GM23248 (cell line): ENCODE measurements around the gene DCLRE1B.

Experiments used
- EZH2 ChIP-seq: fragments of 200-600 bp; sonication (generic); IDR thresholded peaks from 2 replicates; pipeline ENCODE4 v1.6.1; 2018; ENCODE audit warnings: antibody characterized with exemption, mild to moderate bottlenecking; ENCODE audit not compliant: insufficient read depth, poor library complexity, severe bottlenecking
- EZH2phosphoT487 ChIP-seq: fragments of 200-600 bp; sonication (generic); IDR thresholded peaks from 2 replicates; pipeline ENCODE4 v1.6.1; 2018; ENCODE audit warnings: antibody characterized with exemption, moderate library complexity, mild to moderate bottlenecking, low read depth; ENCODE audit not compliant: insufficient read depth

DNA sequence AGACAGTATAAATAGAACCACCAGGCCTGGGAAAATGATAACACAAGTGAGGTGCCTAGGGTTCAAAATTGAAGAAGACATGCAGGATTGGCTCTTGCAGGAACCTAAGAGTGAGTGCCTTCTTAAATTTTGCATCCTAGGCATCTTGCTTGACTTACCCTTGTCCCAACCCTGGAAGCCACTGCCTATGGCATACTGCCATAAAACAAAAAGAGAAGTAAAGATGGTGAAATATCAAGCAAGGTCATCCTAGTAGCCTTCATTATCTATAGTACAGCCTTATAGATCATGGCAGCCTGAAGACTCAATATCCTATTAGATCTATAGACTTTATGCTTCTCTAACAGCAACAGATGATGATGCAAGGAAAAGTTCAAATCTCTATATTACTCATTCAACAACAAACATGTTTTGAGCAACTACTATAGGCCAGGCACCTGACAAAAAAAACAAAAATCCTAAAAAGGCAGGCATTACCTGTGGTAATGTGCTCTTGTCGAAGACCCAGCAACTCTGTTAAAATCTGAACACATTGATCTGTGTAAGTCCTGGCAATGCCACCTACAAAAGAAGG lies 6.8 kb upstream of the DCLRE1B start:
- TF ChIP-seq EZH2phosphoT487 = no peak
- no peak for TF ChIP-seq EZH2
